ENCODE measurements around the gene SLC48A1.

Gene SLC48A1

GRCh38 chr12:47751561-47751960 is 21.5 kb upstream of the SLC48A1 start:
- in situ Hi-C loops (cut with HindIII; ENCODE audit: low sequenced_read_pairs) = no loop called here
- H3K4me3 ChIP-seq (ENCODE audit: low read depth, low read length) = no peak overlapping the region
- TF ChIP-seq CTCF (IDR thresholded peaks at IDR 0.05; ENCODE audit: low read depth, low read length) = no peak
- no peak for DNase-seq (ENCODE audit: low read depth, low spot score)

DNA sequence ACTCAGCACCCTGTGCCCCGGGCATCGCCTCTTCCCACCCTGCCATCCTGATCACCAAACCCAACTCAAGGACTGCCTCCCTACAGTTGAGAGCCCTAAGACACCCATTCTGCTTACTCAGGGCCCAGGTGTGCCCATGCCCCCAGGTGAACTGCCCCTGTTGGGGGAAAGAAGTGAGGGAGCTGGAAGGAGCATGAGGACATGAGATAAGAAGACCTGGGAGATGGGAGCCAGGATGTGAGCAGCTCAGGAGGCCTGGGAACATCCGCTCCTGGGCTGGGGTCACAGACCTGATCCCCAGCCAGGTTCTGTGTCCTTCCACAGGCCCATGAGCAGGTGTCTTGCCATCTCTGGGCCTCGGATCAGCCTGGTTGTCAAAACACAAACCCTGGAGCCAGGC is 20.9 kb upstream of the SLC48A1 start:
- TF ChIP-seq CTCF (IDR thresholded peaks at IDR 0.05; ENCODE audit: low read depth, low read length) = no peak
- in situ Hi-C loops (cut with HindIII; ENCODE audit: low sequenced_read_pairs) = no loop called here
- DNase-seq (ENCODE audit: low read depth, low spot score) = no peak
- no peak overlapping the region for H3K4me3 ChIP-seq (ENCODE audit: low read depth, low read length)

DNA sequence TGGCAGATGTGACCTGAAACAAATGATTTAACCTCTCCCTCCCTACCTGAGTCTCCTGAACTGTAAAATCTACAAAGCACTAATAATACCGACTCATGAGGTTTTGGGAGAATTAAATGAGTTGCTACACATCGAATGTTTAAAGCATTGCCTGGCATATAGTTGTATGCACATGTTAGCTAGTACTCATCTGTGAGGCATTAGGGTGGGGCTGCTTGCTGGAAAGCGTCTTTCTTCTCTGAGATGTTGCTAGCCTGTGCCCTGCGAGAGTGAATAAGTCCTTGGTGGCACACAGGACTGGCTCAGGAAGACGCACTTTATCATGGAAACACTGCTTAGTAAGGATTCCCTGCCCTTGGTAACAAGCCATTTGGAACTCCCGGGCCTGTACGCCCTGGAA is 20.5 kb upstream of the SLC48A1 start:
- TF ChIP-seq CTCF (IDR thresholded peaks at IDR 0.05; ENCODE audit: low read depth, low read length) = no peak
- no peak overlapping the region for H3K4me3 ChIP-seq (ENCODE audit: low read depth, low read length)
- in situ Hi-C loops (cut with HindIII; ENCODE audit: low sequenced_read_pairs) = no loop called here
- no peak for DNase-seq (ENCODE audit: low read depth, low spot score)

GRCh38 chr12:47753021-47754001 is 19.7 kb upstream of the SLC48A1 start:
- no peak for DNase-seq (ENCODE audit: low read depth, low spot score)
- no peak for TF ChIP-seq CTCF (IDR thresholded peaks at IDR 0.05; ENCODE audit: low read depth, low read length)
- in situ Hi-C loops (cut with HindIII; ENCODE audit: low sequenced_read_pairs) = no loop called here
- no peak overlapping the region for H3K4me3 ChIP-seq (ENCODE audit: low read depth, low read length)

GRCh38 chr12:47754126-47754525 is 18.9 kb upstream of the SLC48A1 start:
- in situ Hi-C loops (cut with HindIII; ENCODE audit: low sequenced_read_pairs) = no loop called here
- no peak overlapping the region for H3K4me3 ChIP-seq (ENCODE audit: low read depth, low read length)
- DNase-seq (ENCODE audit: low read depth, low spot score) = no peak
- no peak for TF ChIP-seq CTCF (IDR thresholded peaks at IDR 0.05; ENCODE audit: low read depth, low read length)

DNA sequence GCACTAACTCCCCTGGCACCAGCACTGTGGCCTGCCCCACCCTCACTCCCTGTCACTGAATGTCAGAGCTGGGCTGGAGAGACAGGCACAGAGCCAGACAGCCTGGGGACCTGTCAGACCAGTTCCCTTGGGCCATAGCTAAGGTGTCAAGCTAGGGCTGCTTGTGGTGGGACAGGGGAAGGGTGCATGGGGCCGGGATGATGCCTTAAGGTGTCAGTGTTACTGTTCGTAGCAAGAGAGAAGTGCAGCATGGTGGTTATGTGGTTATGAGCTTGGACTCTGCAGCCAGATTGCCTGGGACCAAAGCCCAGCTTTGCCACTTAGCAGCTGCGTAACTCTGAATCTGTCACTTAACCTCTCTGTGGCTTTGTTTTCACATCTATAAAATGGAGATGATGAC is 18.2 kb upstream of the SLC48A1 start:
- H3K4me3 ChIP-seq (ENCODE audit: low read depth, low read length) = no peak overlapping the region
- in situ Hi-C loops (cut with HindIII; ENCODE audit: low sequenced_read_pairs) = no loop called here
- TF ChIP-seq CTCF (IDR thresholded peaks at IDR 0.05; ENCODE audit: low read depth, low read length) = no peak
- no peak for DNase-seq (ENCODE audit: low read depth, low spot score)

All from astrocyte of the spinal cord (primary cell).